GM13977 (cell line): Measurements from ENCODE around the gene CLUH.

ENCODE experiments used
- DNase-seq: peaks from one replicate; pipeline ENCODE4 v3.0.0; 2012; ENCODE audit warnings: low spot score
- CTCF ChIP-seq: IDR thresholded peaks from 2 replicates; pipeline ENCODE4 v1.5.1; 2012; ENCODE audit warnings: mild to moderate bottlenecking, control low read depth; ENCODE audit not compliant: insufficient read depth; ENCODE audit errors: extremely low read depth, missing control alignments
- in situ Hi-C: fragments of 300-500 bp; cut with MboI; formaldehyde crosslinking; loops from one replicate; pipeline ENCODE4 v1.12.0; 2022; ENCODE audit warnings: low sequenced_read_pairs, low pct_unique_long_range_greater_than_20kb, mixed read lengths, inconsistent platforms; ENCODE audit not compliant: unreplicated experiment

The CLUH gene

GRCh38 chr17:2721603-2722002, 10.0 kb upstream of the CLUH start:
- in situ Hi-C loops: no loop called here
- TF ChIP-seq CTCF: no peak
- no peak for DNase-seq

GRCh38 chr17:2719861-2720260, 8.3 kb upstream of the CLUH start:
- in situ Hi-C loops: no loop called here
- no peak for DNase-seq
- TF ChIP-seq CTCF: no peak

GRCh38 chr17:2718150-2718938, 6.8 kb upstream of the CLUH start:
- TF ChIP-seq CTCF: no peak
- in situ Hi-C loops: no loop called here
- no peak for DNase-seq

DNA sequence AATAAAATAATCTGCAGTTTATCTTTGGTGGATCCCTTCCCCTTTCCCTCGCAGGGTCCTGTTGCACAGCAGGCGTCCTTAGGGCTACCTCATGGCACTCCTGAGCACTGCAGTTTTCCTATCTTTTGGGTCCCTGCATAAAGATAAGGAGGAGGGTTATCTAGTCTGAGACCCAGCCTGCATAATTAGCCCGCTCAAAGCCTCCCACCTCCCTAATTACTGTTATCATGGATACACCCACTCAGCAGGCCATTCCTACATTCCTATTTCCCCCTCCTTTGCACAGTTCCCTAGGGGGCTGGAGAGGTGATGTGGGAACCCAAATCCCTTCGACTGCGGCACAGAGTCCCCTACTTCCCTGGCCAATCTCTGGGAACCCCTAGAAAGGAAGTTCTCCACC, 5.1 kb upstream of the CLUH start:
- DNase-seq: no peak
- in situ Hi-C loops: no loop called here
- TF ChIP-seq CTCF: no peak

DNA sequence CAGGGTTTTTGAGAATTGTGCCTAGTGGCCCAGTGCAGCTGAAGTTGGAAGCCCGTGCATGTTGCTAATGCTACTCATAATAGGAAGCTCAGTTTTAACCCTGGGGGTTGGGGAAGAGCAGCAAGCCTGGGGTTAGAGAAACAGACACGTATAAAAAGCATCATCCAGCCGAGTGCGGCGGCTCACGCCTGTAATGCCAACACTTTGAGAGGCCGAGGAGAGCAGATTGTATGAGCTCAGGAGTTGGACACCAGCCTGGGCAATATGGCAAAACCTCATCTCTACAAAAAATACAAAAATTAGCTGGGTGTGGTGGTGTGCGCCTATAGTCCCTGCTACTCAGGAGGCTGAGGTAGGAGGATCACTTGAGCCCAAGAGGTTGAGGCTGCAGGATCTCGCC, 2.3 kb upstream of the CLUH start:
- TF ChIP-seq CTCF: no peak
- in situ Hi-C loops: no loop called here
- no peak for DNase-seq

GRCh38 chr17:2712300-2713043, 908 bp upstream of the CLUH start:
- TF ChIP-seq CTCF: no peak
- no peak for DNase-seq
- in situ Hi-C loops: no loop called here
